AG09309 (cell line): ENCODE measurements around the gene STAC.

Source experiments
- DNase-seq: peaks from one replicate; pipeline ENCODE4 v3.0.0-alpha.2; 2010; ENCODE audit warnings: low read depth
- H3K4me3 ChIP-seq: 2 replicates; pipeline ENCODE4 v1.5.1; 2011; ENCODE audit warnings: mild to moderate bottlenecking, low read depth, low read length, moderate library complexity; ENCODE audit not compliant: control insufficient read depth
- CTCF ChIP-seq: IDR thresholded peaks from 2 replicates; pipeline ENCODE4 v1.5.1; 2011; ENCODE audit warnings: mild to moderate bottlenecking, low read depth, low read length, inconsistent platforms; ENCODE audit not compliant: insufficient read depth, control insufficient read depth; ENCODE audit errors: missing control alignments

STAC gene

GRCh38 chr3:36483709-36484108 is 103.4 kb downstream of the STAC start:
- DNase-seq = no peak
- no peak for TF ChIP-seq CTCF
- no peak overlapping the region for H3K4me3 ChIP-seq

GRCh38 chr3:36484386-36484785 is 104.1 kb downstream of the STAC start:
- TF ChIP-seq CTCF = no peak
- no peak for DNase-seq
- H3K4me3 ChIP-seq = no peak overlapping the region

- no peak overlapping the region for H3K4me3 ChIP-seq
- DNase-seq = no peak
- TF ChIP-seq CTCF = no peak
Measured at GRCh38 chr3:36486009-36486795, 105.9 kb downstream of the STAC start.

- no peak for TF ChIP-seq CTCF
- no peak for DNase-seq
- no peak overlapping the region for H3K4me3 ChIP-seq
Measured at GRCh38 chr3:36487616-36488015, 107.3 kb downstream of the STAC start.

GRCh38 chr3:36488077-36488789 is 107.9 kb downstream of the STAC start:
- no peak overlapping the region for H3K4me3 ChIP-seq
- DNase-seq = no peak
- TF ChIP-seq CTCF = no peak

GRCh38 chr3:36489101-36489500 is 108.8 kb downstream of the STAC start:
- H3K4me3 ChIP-seq = no peak overlapping the region
- TF ChIP-seq CTCF = no peak
- DNase-seq = no peak
